Spleen (tissue), 7 donors: ENCODE results near the gene SKI.

Source experiments
- POLR2A ChIP-seq, 3 donors: fragments of 450-650 bp; IDR thresholded peaks; one replicate each; pipeline ENCODE4 v1.5.1; 2017; ENCODE audit warnings: antibody characterized with exemption in 3 of 3, mild to moderate bottlenecking in 1 of 3
- TF ChIP-seq, protein P1 (sequence below), 11 experiments: fragments of 200-600 bp in 7 of 11; fragments of 450-650 bp in 4 of 11; sonication (generic) in 4 of 11; IDR thresholded peaks in 8 of 11; conservative IDR thresholded peaks in 3 of 11; 1 replicate in 7 of 11; 2 replicates in 4 of 11; pipeline versions ENCODE4 v1.4.0 to v1.8.0; 2016 to 2021; ENCODE audit warnings: antibody characterized with exemption in 11 of 11, inconsistent platforms in 4 of 11, mild to moderate bottlenecking in 1 of 11
- donor health status: DM: no; HTN: no; CAD: no; lungs with moderate emphysema.
- donor health status: DM: no; HTN: no; CAD: no.
- donor health status: DM: no; HTN: no; CAD: no.

- TF ChIP-seq POLR2A (IDR thresholded peaks at IDR 0.05) = no peak
- TF ChIP-seq, protein P1, sequence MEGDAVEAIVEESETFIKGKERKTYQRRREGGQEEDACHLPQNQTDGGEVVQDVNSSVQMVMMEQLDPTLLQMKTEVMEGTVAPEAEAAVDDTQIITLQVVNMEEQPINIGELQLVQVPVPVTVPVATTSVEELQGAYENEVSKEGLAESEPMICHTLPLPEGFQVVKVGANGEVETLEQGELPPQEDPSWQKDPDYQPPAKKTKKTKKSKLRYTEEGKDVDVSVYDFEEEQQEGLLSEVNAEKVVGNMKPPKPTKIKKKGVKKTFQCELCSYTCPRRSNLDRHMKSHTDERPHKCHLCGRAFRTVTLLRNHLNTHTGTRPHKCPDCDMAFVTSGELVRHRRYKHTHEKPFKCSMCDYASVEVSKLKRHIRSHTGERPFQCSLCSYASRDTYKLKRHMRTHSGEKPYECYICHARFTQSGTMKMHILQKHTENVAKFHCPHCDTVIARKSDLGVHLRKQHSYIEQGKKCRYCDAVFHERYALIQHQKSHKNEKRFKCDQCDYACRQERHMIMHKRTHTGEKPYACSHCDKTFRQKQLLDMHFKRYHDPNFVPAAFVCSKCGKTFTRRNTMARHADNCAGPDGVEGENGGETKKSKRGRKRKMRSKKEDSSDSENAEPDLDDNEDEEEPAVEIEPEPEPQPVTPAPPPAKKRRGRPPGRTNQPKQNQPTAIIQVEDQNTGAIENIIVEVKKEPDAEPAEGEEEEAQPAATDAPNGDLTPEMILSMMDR (IDR thresholded peaks at IDR 0.05 in 8 of 11, conservative IDR thresholded peaks at IDR 0.05 in 3 of 11) = no peak
Observed at GRCh38 chr1:2340086-2340917, 112.2 kb downstream of the SKI start.
